Type B pancreatic cell (in vitro differentiated cells): ENCODE measurements around the gene B3GNT5. TPM values are rescaled to one million over a fixed set of nuclear protein-coding genes. Genes with fewer than 3 reads are reported as not detected.

ENCODE experiments used
- DNase-seq: peaks from one replicate; pipeline ENCODE4 v3.0.0; 2021; ENCODE audit warnings: mixed read lengths; ENCODE audit not compliant: unreplicated experiment; ENCODE audit errors: extremely low spot score
- H3K27ac Mint-ChIP-seq: 2 replicates; pipeline ENCODE4 v1.8.0; 2021; ENCODE audit warnings: mild to moderate bottlenecking, mixed read lengths
- H3K27me3 Mint-ChIP-seq: 2 replicates; pipeline ENCODE4 v1.8.0; 2021; ENCODE audit warnings: mixed read lengths
- H3K36me3 Mint-ChIP-seq: 2 replicates; pipeline ENCODE4 v1.8.0; 2021; ENCODE audit warnings: mixed read lengths
- H3K4me1 Mint-ChIP-seq: one replicate; pipeline ENCODE4 v1.8.0; 2021; ENCODE audit warnings: mixed read lengths; ENCODE audit not compliant: unreplicated experiment
- H3K4me3 Mint-ChIP-seq: 2 replicates; pipeline ENCODE4 v1.8.0; 2021; ENCODE audit warnings: mild to moderate bottlenecking, mixed read lengths
- H3K9me3 Mint-ChIP-seq: 2 replicates; pipeline ENCODE4 v1.8.0; 2021; ENCODE audit warnings: mixed read lengths
- CTCF ChIP-seq: fragments of 200-600 bp; sonication (generic); conservative IDR thresholded peaks from 2 replicates; pipeline ENCODE4 v1.5.0; 2021; ENCODE audit warnings: antibody characterized with exemption, mild to moderate bottlenecking
- total RNA-seq: library from RNA; stranded (reverse); gene quantifications from 2 replicates; pipeline ENCODE4 v1.2.1, GENCODE V29; 2021; ENCODE audit warnings: low replicate concordance

B3GNT5 gene
- total RNA-seq, 1 donor from 2014 or later, result 28.7 TPM

GRCh38 chr3:183266454-183266853, 13.4 kb downstream of the B3GNT5 start:
- H3K27me3 Mint-ChIP-seq, result no peaks in the 10 kb centered on the region
- H3K36me3 Mint-ChIP-seq, result peaks cover 5% of the 10 kb centered on the region
- no peak overlapping the region for H3K4me3 Mint-ChIP-seq
- TF ChIP-seq CTCF, result no peak
- H3K4me1 Mint-ChIP-seq, result peaks cover 10% of the 10 kb centered on the region
- no peak for DNase-seq
- no peak overlapping the region for H3K27ac Mint-ChIP-seq
- H3K9me3 Mint-ChIP-seq, result no peaks in the 10 kb centered on the region

GRCh38 chr3:183267140-183267539, 14.1 kb downstream of the B3GNT5 start:
- TF ChIP-seq CTCF, result no peak
- Mint-ChIP-seq H3K27me3 (no peaks in the 10 kb centered on the region), H3K27ac (peak overlapping the region; percentile 67), H3K4me3 (peak overlapping the region; percentile 31), H3K4me1 (peaks cover 10% of the 10 kb centered on the region), H3K9me3 (no peaks in the 10 kb centered on the region), H3K36me3 (peaks cover 7% of the 10 kb centered on the region)
- no peak for DNase-seq

- Mint-ChIP-seq H3K27me3 (no peaks in the 10 kb centered on the region), H3K4me3 (peak overlapping the region; percentile 51), H3K4me1 (peaks cover 10% of the 10 kb centered on the region), H3K36me3 (peaks cover 9% of the 10 kb centered on the region), H3K27ac (peak overlapping the region; percentile 19), H3K9me3 (no peaks in the 10 kb centered on the region)
- DNase-seq, result no peak
- TF ChIP-seq CTCF, result no peak
Observed at GRCh38 chr3:183268366-183268765, 15.3 kb downstream of the B3GNT5 start.

GRCh38 chr3:183269345-183269744, 16.3 kb downstream of the B3GNT5 start:
- no peak for DNase-seq
- Mint-ChIP-seq H3K9me3 (no peaks in the 10 kb centered on the region), H3K36me3 (peaks cover 9% of the 10 kb centered on the region), H3K27me3 (no peaks in the 10 kb centered on the region), H3K27ac (no peak overlapping the region), H3K4me3 (no peak overlapping the region), H3K4me1 (peaks cover 10% of the 10 kb centered on the region)
- no peak for TF ChIP-seq CTCF

GRCh38 chr3:183270344-183270743, 17.3 kb downstream of the B3GNT5 start:
- no peak for TF ChIP-seq CTCF
- H3K4me3 Mint-ChIP-seq, result no peak overlapping the region
- no peak overlapping the region for H3K27ac Mint-ChIP-seq
- H3K27me3 Mint-ChIP-seq, result no peaks in the 10 kb centered on the region
- H3K9me3 Mint-ChIP-seq, result no peaks in the 10 kb centered on the region
- peaks cover 16% of the 10 kb centered on the region for H3K36me3 Mint-ChIP-seq
- no peak for DNase-seq
- H3K4me1 Mint-ChIP-seq, result peaks cover 17% of the 10 kb centered on the region

- DNase-seq, result no peak
- H3K27ac Mint-ChIP-seq, result no peak overlapping the region
- TF ChIP-seq CTCF, result no peak
- H3K36me3 Mint-ChIP-seq, result peaks cover 16% of the 10 kb centered on the region
- H3K27me3 Mint-ChIP-seq, result no peaks in the 10 kb centered on the region
- H3K4me1 Mint-ChIP-seq, result peaks cover 24% of the 10 kb centered on the region
- no peak overlapping the region for H3K4me3 Mint-ChIP-seq
- H3K9me3 Mint-ChIP-seq, result no peaks in the 10 kb centered on the region
Observed at GRCh38 chr3:183272142-183272541, 19.1 kb downstream of the B3GNT5 start.
